CD4-positive, CD25-positive, alpha-beta regulatory T cell (primary cell): ENCODE results near the gene ARRDC3. TPM values are rescaled to one million over a fixed set of nuclear protein-coding genes. Genes with fewer than 3 reads are reported as not detected.
A peak's percentile ranks its signal among the peaks of the same experiment; 100 is the strongest.

ENCODE experiments used
- ATAC-seq, 2 donors: fragments of 150-1000 bp; cut with Tn5 transposase; one replicate each; pipeline ENCODE4 v1.10.0; 2021; ENCODE audit warnings: low read depth in 2 of 2, moderate number of reproducible peaks in 2 of 2, moderate library complexity in 1 of 2
- DNase-seq, 3 donors: peaks; one replicate each; pipeline versions ENCODE4 v3.0.0 to v3.0.0-alpha.2; 2012 to 2022; ENCODE audit warnings: mixed read lengths in 1 of 3
- H3K27ac ChIP-seq: one replicate; pipeline ENCODE4 v1.7.0; 2013; ENCODE audit warnings: mild to moderate bottlenecking, low read length; ENCODE audit not compliant: insufficient read depth, poor library complexity, severe bottlenecking
- H3K27me3 ChIP-seq: one replicate; pipeline ENCODE4 v1.7.0; 2013; ENCODE audit warnings: low read length; ENCODE audit not compliant: control insufficient read depth, insufficient read depth
- H3K36me3 ChIP-seq: one replicate; pipeline ENCODE4 v1.7.0; 2013; ENCODE audit warnings: mild to moderate bottlenecking, low read length, moderate library complexity; ENCODE audit not compliant: control insufficient read depth, insufficient read depth
- H3K4me1 ChIP-seq: 2 replicates; pipeline ENCODE4 v1.7.0; 2013; ENCODE audit warnings: mild to moderate bottlenecking, low read length; ENCODE audit not compliant: insufficient read depth, control insufficient read depth, poor library complexity, severe bottlenecking
- H3K4me3 ChIP-seq: one replicate; pipeline ENCODE4 v1.7.0; 2013; ENCODE audit warnings: low read depth, mild to moderate bottlenecking, low read length, moderate library complexity
- H3K9me3 ChIP-seq, 2 experiments: 1 replicate in 1 of 2; 2 replicates in 1 of 2; pipeline ENCODE4 v1.7.0; 2013; ENCODE audit warnings: low read length in 2 of 2, mild to moderate bottlenecking in 1 of 2, moderate library complexity in 1 of 2; ENCODE audit not compliant: control insufficient read depth in 2 of 2
- H3K27ac Mint-ChIP-seq, 3 donors: one replicate each; pipeline ENCODE4 v1.8.0; 2020 to 2022; ENCODE audit warnings: mild to moderate bottlenecking in 3 of 3, mixed read lengths in 3 of 3, moderate library complexity in 2 of 3
- H3K27me3 Mint-ChIP-seq: one replicate; pipeline ENCODE4 v1.8.0; 2022; ENCODE audit warnings: mild to moderate bottlenecking, mixed read lengths
- H3K36me3 Mint-ChIP-seq: one replicate; pipeline ENCODE4 v1.8.0; 2020; ENCODE audit warnings: mixed read lengths
- H3K4me1 Mint-ChIP-seq, 4 donors: one replicate each; pipeline ENCODE4 v1.8.0; 2020 to 2022; ENCODE audit warnings: mixed read lengths in 4 of 4, mild to moderate bottlenecking in 1 of 4
- H3K4me3 Mint-ChIP-seq, 4 donors: one replicate each; pipeline ENCODE4 v1.8.0; 2020 to 2022; ENCODE audit warnings: mild to moderate bottlenecking in 4 of 4, mixed read lengths in 4 of 4, moderate library complexity in 3 of 4
- H3K9me3 Mint-ChIP-seq, 7 donors: one replicate each; pipeline ENCODE4 v1.8.0; 2020 to 2022; ENCODE audit warnings: mixed read lengths in 7 of 7, mild to moderate bottlenecking in 3 of 7, moderate library complexity in 2 of 7
- polyA plus RNA-seq, 4 donors: library from polyadenylated mRNA; unstranded; fragments of 300-500 nt; fragmentation: Illumina TruSeq; gene quantifications; one replicate each; pipeline ENCODE4 v1.2.3, GENCODE V29; 2021
- total RNA-seq: library from RNA; stranded (reverse); gene quantifications from one replicate; pipeline ENCODE4 v1.2.3, GENCODE V29; 2022

The ARRDC3 gene
- total and polyA plus RNA-seq, 5 donors from 2014 or later, result 102 to 228 (median 187) TPM

- Histone ChIP-seq H3K4me1 (peaks cover 33% of the 10 kb centered on the region), H3K36me3 (peaks cover 4% of the 10 kb centered on the region), H3K27me3 (no peaks in the 10 kb centered on the region), H3K27ac (peak overlapping the region; percentile 100), H3K4me3 (peak overlapping the region; percentile 99), H3K9me3 (no peaks in the 10 kb centered on the region)
- peaks cover 18% of the 10 kb centered on the region for H3K36me3 Mint-ChIP-seq
- H3K4me3 Mint-ChIP-seq, result peak overlapping the region; percentile 94 to 99 (median 96)
- peak; percentile 8 to 77 (median 65) for DNase-seq
- no peak for ATAC-seq
- H3K27me3 Mint-ChIP-seq, result peaks cover 4% of the 10 kb centered on the region
- no peaks in the 10 kb centered on the region for H3K9me3 Mint-ChIP-seq
- H3K4me1 Mint-ChIP-seq, result peaks cover 17 to 33% (median 24%) of the 10 kb centered on the region in 4 donors
- peak overlapping the region; percentile 99 to 100 (median 100) for H3K27ac Mint-ChIP-seq
Observed at GRCh38 chr5:91382530-91383026, 539 bp downstream of the ARRDC3 start.

GRCh38 chr5:91381774-91382359 lies 1.2 kb downstream of the ARRDC3 start:
- H3K36me3 Mint-ChIP-seq, result peaks cover 25% of the 10 kb centered on the region
- Histone ChIP-seq H3K4me1 (peaks cover 40% of the 10 kb centered on the region), H3K27me3 (no peaks in the 10 kb centered on the region), H3K36me3 (peaks cover 10% of the 10 kb centered on the region), H3K27ac (peak overlapping the region; percentile 100), H3K9me3 (no peaks in the 10 kb centered on the region), H3K4me3 (peak overlapping the region; percentile 99)
- H3K4me1 Mint-ChIP-seq, result peaks cover 24 to 40% (median 29%) of the 10 kb centered on the region in 4 donors
- ATAC-seq (peak; percentile 14 to 17), DNase-seq (peak; percentile 77 to 94 (median 89))
- H3K9me3 Mint-ChIP-seq, result no peaks in the 10 kb centered on the region
- H3K27me3 Mint-ChIP-seq, result peaks cover 4% of the 10 kb centered on the region
- peak overlapping the region; percentile 94 to 99 (median 96) for H3K4me3 Mint-ChIP-seq
- peak overlapping the region; percentile 99 to 100 (median 100) for H3K27ac Mint-ChIP-seq

DNA sequence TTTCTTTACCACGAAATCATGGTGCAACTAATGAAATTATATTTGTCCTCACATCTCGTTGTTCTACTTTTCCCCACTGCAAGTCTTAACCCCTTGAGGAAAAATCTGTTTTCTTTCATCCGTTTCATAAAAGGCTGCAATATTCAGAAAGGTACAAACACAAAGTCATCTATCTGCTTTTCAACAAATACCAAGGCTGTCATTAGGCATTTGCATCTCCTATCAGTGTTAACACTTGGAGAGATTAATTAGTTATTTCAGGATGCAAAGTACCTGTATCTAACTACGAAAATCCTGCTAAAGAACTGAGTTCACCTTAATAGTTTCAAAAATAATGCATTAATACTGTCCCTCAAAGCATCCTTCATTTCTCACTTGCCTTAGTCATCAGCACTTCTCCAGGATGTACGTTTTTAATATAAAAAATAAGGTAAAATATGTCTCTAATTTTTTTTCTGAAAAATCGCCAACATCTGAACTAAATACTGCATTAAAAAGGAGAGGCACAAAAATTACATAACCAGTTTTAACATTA lies 1.8 kb downstream of the ARRDC3 start:
- ATAC-seq (no peak), DNase-seq (no peak)
- H3K27ac Mint-ChIP-seq, result peak overlapping the region; percentile 99 to 100 (median 100)
- no peaks in the 10 kb centered on the region for H3K9me3 ChIP-seq
- H3K27me3 Mint-ChIP-seq, result peaks cover 4% of the 10 kb centered on the region
- H3K4me1 Mint-ChIP-seq, result peaks cover 26 to 43% (median 31%) of the 10 kb centered on the region in 4 donors
- H3K27me3 ChIP-seq, result no peaks in the 10 kb centered on the region
- H3K36me3 Mint-ChIP-seq, result peaks cover 26% of the 10 kb centered on the region
- H3K4me3 ChIP-seq, result peak overlapping the region; percentile 99
- H3K9me3 Mint-ChIP-seq, result no peaks in the 10 kb centered on the region
- H3K4me3 Mint-ChIP-seq, result peak overlapping the region; percentile 94 to 99 (median 96)
- peaks cover 46% of the 10 kb centered on the region for H3K4me1 ChIP-seq
- H3K27ac ChIP-seq, result peak overlapping the region; percentile 100
- H3K36me3 ChIP-seq, result peaks cover 16% of the 10 kb centered on the region

DNA sequence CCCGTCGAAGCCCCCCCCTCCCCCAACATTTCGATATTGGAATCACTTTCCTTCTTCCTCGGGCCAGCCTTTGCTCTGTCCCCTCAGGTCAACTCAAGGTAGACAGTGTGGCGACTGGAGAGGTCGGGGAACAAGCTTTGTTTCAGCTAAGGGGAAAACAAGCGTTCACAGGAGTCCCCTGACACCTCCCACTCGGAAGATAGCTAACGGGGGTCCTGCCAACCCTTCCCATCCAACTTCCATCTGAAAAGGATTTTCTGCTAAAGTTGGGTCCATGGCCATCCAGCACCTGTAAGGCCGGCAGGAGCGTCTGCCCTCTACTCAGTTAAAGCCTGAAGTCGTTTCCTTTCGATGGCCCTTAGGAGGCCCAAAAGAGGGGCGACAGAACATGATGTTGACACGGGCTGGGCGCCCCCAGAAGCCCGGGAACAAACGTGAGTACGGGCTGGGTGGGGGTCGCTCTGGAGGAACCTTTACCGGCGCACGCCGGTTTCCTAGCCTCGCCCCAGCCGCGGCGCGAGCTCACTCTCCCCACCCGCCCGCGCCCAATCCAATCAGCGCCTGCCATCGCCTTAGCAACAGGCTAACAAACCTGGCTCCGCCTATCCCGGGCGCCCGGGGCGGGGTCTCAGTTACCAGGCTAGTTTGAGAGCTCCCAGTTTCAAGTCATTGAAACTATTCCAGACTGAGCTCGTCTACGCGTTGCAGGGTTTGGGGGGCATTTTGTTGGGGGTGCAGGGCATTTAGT lies 2.5 kb downstream of the ARRDC3 start:
- Histone ChIP-seq H3K27ac (peak overlapping the region; percentile 100), H3K36me3 (peaks cover 22% of the 10 kb centered on the region), H3K9me3 (no peaks in the 10 kb centered on the region), H3K4me1 (peaks cover 52% of the 10 kb centered on the region), H3K4me3 (peak overlapping the region; percentile 99), H3K27me3 (no peaks in the 10 kb centered on the region)
- DNase-seq (peak; percentile 96 to 98 (median 97)), ATAC-seq (peak; percentile 59 to 63)
- H3K4me3 Mint-ChIP-seq, result peak overlapping the region; percentile 94 to 99 (median 96)
- H3K9me3 Mint-ChIP-seq, result no peaks in the 10 kb centered on the region
- peaks cover 4% of the 10 kb centered on the region for H3K27me3 Mint-ChIP-seq
- H3K27ac Mint-ChIP-seq, result peak overlapping the region; percentile 99 to 100 (median 100)
- peaks cover 26 to 46% (median 33%) of the 10 kb centered on the region in 4 donors for H3K4me1 Mint-ChIP-seq
- H3K36me3 Mint-ChIP-seq, result peaks cover 29% of the 10 kb centered on the region

GRCh38 chr5:91379914-91380490 lies 3.1 kb downstream of the ARRDC3 start:
- peaks cover 4% of the 10 kb centered on the region for H3K27me3 Mint-ChIP-seq
- no peaks in the 10 kb centered on the region for H3K9me3 Mint-ChIP-seq
- peak; percentile 70 to 75 for ATAC-seq
- peaks cover 31% of the 10 kb centered on the region for H3K36me3 Mint-ChIP-seq
- DNase-seq, result peak; percentile 90 to 97 (median 97)
- Histone ChIP-seq H3K27ac (peak overlapping the region; percentile 100), H3K36me3 (peaks cover 29% of the 10 kb centered on the region), H3K27me3 (no peaks in the 10 kb centered on the region), H3K9me3 (no peaks in the 10 kb centered on the region), H3K4me1 (peaks cover 55% of the 10 kb centered on the region), H3K4me3 (peak overlapping the region; percentile 99)
- H3K27ac Mint-ChIP-seq, result peak overlapping the region; percentile 99 to 100 (median 100)
- peaks cover 27 to 49% (median 32%) of the 10 kb centered on the region in 4 donors for H3K4me1 Mint-ChIP-seq
- H3K4me3 Mint-ChIP-seq, result peak overlapping the region; percentile 94 to 99 (median 96)

- Mint-ChIP-seq H3K36me3 (peaks cover 37% of the 10 kb centered on the region), H3K4me3 (peak overlapping the region; percentile 94 to 99 (median 96)), H3K9me3 (no peaks in the 10 kb centered on the region), H3K27ac (peak overlapping the region; percentile 99 to 100 (median 99)), H3K4me1 (peaks cover 26 to 49% (median 30%) of the 10 kb centered on the region in 4 donors), H3K27me3 (peaks cover 4% of the 10 kb centered on the region)
- H3K9me3 ChIP-seq, result no peaks in the 10 kb centered on the region
- ATAC-seq (no peak), DNase-seq (peak in 1 of 3 donors; percentile 16)
- H3K36me3 ChIP-seq, result peaks cover 35% of the 10 kb centered on the region
- peak overlapping the region; percentile 99 for H3K4me3 ChIP-seq
- peak overlapping the region; percentile 100 for H3K27ac ChIP-seq
- peaks cover 51% of the 10 kb centered on the region for H3K4me1 ChIP-seq
- no peaks in the 10 kb centered on the region for H3K27me3 ChIP-seq
Observed at GRCh38 chr5:91379246-91379913, 3.7 kb downstream of the ARRDC3 start.

DNA sequence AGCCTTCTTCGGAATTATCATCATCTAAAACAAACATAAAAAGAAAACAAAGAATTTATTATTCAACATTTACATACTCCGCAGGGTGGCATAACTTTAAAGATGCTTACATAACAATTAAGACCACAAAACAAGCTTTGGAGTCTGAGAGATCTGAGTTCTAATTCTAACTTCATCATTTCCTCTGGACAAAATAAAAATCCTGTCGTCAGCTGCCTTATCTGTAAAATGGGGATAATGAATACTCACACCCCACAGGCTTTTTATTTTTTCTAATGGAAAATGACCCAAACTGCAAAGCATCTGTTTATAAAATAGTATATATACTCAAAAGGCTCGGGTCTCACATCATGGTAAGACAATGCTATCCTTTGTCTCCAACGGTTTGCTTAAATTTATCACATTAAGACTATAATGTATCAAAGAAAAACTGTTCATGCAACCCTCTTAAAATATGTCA lies 4.3 kb downstream of the ARRDC3 start:
- Mint-ChIP-seq H3K27ac (peak overlapping the region; percentile 99 to 100 (median 99)), H3K4me3 (peak overlapping the region; percentile 94 to 99 (median 96)), H3K9me3 (no peaks in the 10 kb centered on the region), H3K36me3 (peaks cover 40% of the 10 kb centered on the region), H3K4me1 (peaks cover 24 to 48% (median 30%) of the 10 kb centered on the region in 4 donors), H3K27me3 (peaks cover 4% of the 10 kb centered on the region)
- H3K27ac ChIP-seq, result peak overlapping the region; percentile 100
- peaks cover 45% of the 10 kb centered on the region for H3K4me1 ChIP-seq
- H3K4me3 ChIP-seq, result peak overlapping the region; percentile 99
- H3K27me3 ChIP-seq, result no peaks in the 10 kb centered on the region
- no peaks in the 10 kb centered on the region for H3K9me3 ChIP-seq
- ATAC-seq (no peak), DNase-seq (peak in 1 of 3 donors; percentile 12)
- peaks cover 41% of the 10 kb centered on the region for H3K36me3 ChIP-seq
